Measurements from ENCODE around the gene HMGXB3.

The HMGXB3 gene

GRCh38 chr5:149988126-149988525, 12.4 kb upstream of the HMGXB3 start:
- H3K27ac ChIP-seq: no peak overlapping the region
- H3K9ac ChIP-seq: no peak overlapping the region
- no peaks in the 10 kb centered on the region for H3K9me3 ChIP-seq (ENCODE audit: control insufficient read depth, low read length)
- no peak for TF ChIP-seq CTCF (IDR thresholded peaks at IDR 0.05)
- H2AFZ ChIP-seq: no peak overlapping the region
- H3K4me2 ChIP-seq (ENCODE audit: low read length): no peak overlapping the region
- no peaks in the 10 kb centered on the region for H3K4me1 ChIP-seq
- H3K79me2 ChIP-seq: no peaks in the 10 kb centered on the region
- H3K27me3 ChIP-seq (ENCODE audit: control insufficient read depth, insufficient read depth, low read length): no peaks in the 10 kb centered on the region
- H3K4me3 ChIP-seq (ENCODE audit: low read depth, low read length): no peak overlapping the region
- no peaks in the 10 kb centered on the region for H3K36me3 ChIP-seq (ENCODE audit: control insufficient read depth, insufficient read depth, low read length)

- Histone ChIP-seq H2AFZ (no peak overlapping the region), H3K4me1 (peaks cover 13% of the 10 kb centered on the region), H3K4me3 (ENCODE audit: low read depth, low read length) (no peak overlapping the region), H3K4me2 (ENCODE audit: low read length) (no peak overlapping the region), H3K27me3 (ENCODE audit: control insufficient read depth, insufficient read depth, low read length) (no peaks in the 10 kb centered on the region), H3K36me3 (ENCODE audit: control insufficient read depth, insufficient read depth, low read length) (no peaks in the 10 kb centered on the region), H3K9ac (no peak overlapping the region), H3K27ac (no peak overlapping the region), H3K9me3 (ENCODE audit: control insufficient read depth, low read length) (no peaks in the 10 kb centered on the region), H3K79me2 (no peaks in the 10 kb centered on the region)
- TF ChIP-seq CTCF (IDR thresholded peaks at IDR 0.05): peak; percentile 98
Measured at GRCh38 chr5:149990518-149991376, 9.8 kb upstream of the HMGXB3 start.

GRCh38 chr5:149993471-149993870, 7.1 kb upstream of the HMGXB3 start:
- no peaks in the 10 kb centered on the region for H3K79me2 ChIP-seq
- no peak for TF ChIP-seq CTCF (IDR thresholded peaks at IDR 0.05)
- H2AFZ ChIP-seq: no peak overlapping the region
- peak overlapping the region; percentile 81 for H3K27ac ChIP-seq
- no peaks in the 10 kb centered on the region for H3K9me3 ChIP-seq (ENCODE audit: control insufficient read depth, low read length)
- peak overlapping the region; percentile 21 for H3K4me2 ChIP-seq (ENCODE audit: low read length)
- no peak overlapping the region for H3K4me3 ChIP-seq (ENCODE audit: low read depth, low read length)
- no peaks in the 10 kb centered on the region for H3K36me3 ChIP-seq (ENCODE audit: control insufficient read depth, insufficient read depth, low read length)
- H3K4me1 ChIP-seq: peaks cover 19% of the 10 kb centered on the region
- H3K9ac ChIP-seq: no peak overlapping the region
- no peaks in the 10 kb centered on the region for H3K27me3 ChIP-seq (ENCODE audit: control insufficient read depth, insufficient read depth, low read length)

- Histone ChIP-seq H3K27ac (peak overlapping the region; percentile 81), H3K27me3 (ENCODE audit: control insufficient read depth, insufficient read depth, low read length) (no peaks in the 10 kb centered on the region), H3K79me2 (no peaks in the 10 kb centered on the region), H3K4me2 (ENCODE audit: low read length) (peak overlapping the region; percentile 67), H3K9me3 (ENCODE audit: control insufficient read depth, low read length) (no peaks in the 10 kb centered on the region), H3K9ac (no peak overlapping the region), H3K4me1 (peaks cover 24% of the 10 kb centered on the region), H3K4me3 (ENCODE audit: low read depth, low read length) (peak overlapping the region; percentile 39), H2AFZ (peak overlapping the region; percentile 33), H3K36me3 (ENCODE audit: control insufficient read depth, insufficient read depth, low read length) (no peaks in the 10 kb centered on the region)
- no peak for TF ChIP-seq CTCF (IDR thresholded peaks at IDR 0.05)
Measured at GRCh38 chr5:149995385-149996204, 4.9 kb upstream of the HMGXB3 start.
